OCI-LY3 (cell line): ENCODE measurements around the gene HOXA3.

Experiments used
- H2AFZ ChIP-seq: fragments of 200-600, 300-600 bp; shearing (Covaris generic); 2 replicates; pipeline ENCODE4 v1.6.0; 2014; ENCODE audit warnings: antibody characterized with exemption, low read depth, low read length
- H3K27ac ChIP-seq: fragments of 200-600, 300-600 bp; sonication (generic); 2 replicates; pipeline ENCODE4 v1.5.1; 2014; ENCODE audit warnings: mild to moderate bottlenecking, low read length, moderate library complexity, mixed read lengths
- H3K27me3 ChIP-seq: fragments of 200-600, 300-600 bp; sonication (generic); 2 replicates; pipeline ENCODE4 v1.6.1; 2014; ENCODE audit warnings: low read depth, low read length, mixed read lengths
- H3K36me3 ChIP-seq: fragments of 200-600, 300-600 bp; sonication (generic); replicated peaks from 2 replicates; pipeline ENCODE3; 2014; ENCODE audit warnings: low read depth, low read length, mixed read lengths
- H3K4me1 ChIP-seq: fragments of 300-600, 200-600 bp; sonication (generic); 2 replicates; pipeline ENCODE4 v1.6.1; 2014; ENCODE audit warnings: low read length, mixed read lengths
- H3K4me2 ChIP-seq: fragments of 200-600, 300-600 bp; sonication (generic); 2 replicates; pipeline ENCODE4 v1.6.1; 2014; ENCODE audit warnings: low read length, mixed read lengths
- H3K4me3 ChIP-seq: fragments of 300-600, 200-600 bp; sonication (generic); 2 replicates; pipeline ENCODE4 v1.5.1; 2014; ENCODE audit warnings: antibody characterized with exemption, mild to moderate bottlenecking, low read length, moderate library complexity
- H3K79me2 ChIP-seq: fragments of 300-600, 200-600 bp; shearing (Covaris generic); 2 replicates; pipeline ENCODE4 v1.6.1; 2014; ENCODE audit warnings: mild to moderate bottlenecking, low read length, mixed read lengths
- H3K9ac ChIP-seq: fragments of 300-600, 200-600 bp; shearing (Covaris generic); 2 replicates; pipeline ENCODE4 v1.6.0; 2014; ENCODE audit warnings: mild to moderate bottlenecking, low read length, moderate library complexity
- H3K9me3 ChIP-seq: fragments of 200-600, 300-600 bp; shearing (Covaris generic); 2 replicates; pipeline ENCODE4 v1.6.1; 2014; ENCODE audit warnings: low read length, mixed read lengths; ENCODE audit not compliant: insufficient read depth
- H4K20me1 ChIP-seq: fragments of 200-600, 300-600 bp; sonication (generic); 2 replicates; pipeline ENCODE4 v1.6.1; 2016; ENCODE audit warnings: low read length, mixed read lengths; ENCODE audit not compliant: insufficient read depth
- EZH2phosphoT487 ChIP-seq: fragments of 200-600 bp; shearing (Covaris generic); IDR thresholded peaks from 2 replicates; pipeline ENCODE4 v1.6.1; 2018; ENCODE audit warnings: antibody characterized with exemption, mixed run types, low read depth
- TF ChIP-seq, protein P1 (sequence below): fragments of 200-600, 300-600 bp; sonication (generic); IDR thresholded peaks from 2 replicates; pipeline ENCODE4 v1.5.1; 2014; ENCODE audit warnings: antibody characterized with exemption, low read length, low read depth

HOXA3 gene

DNA sequence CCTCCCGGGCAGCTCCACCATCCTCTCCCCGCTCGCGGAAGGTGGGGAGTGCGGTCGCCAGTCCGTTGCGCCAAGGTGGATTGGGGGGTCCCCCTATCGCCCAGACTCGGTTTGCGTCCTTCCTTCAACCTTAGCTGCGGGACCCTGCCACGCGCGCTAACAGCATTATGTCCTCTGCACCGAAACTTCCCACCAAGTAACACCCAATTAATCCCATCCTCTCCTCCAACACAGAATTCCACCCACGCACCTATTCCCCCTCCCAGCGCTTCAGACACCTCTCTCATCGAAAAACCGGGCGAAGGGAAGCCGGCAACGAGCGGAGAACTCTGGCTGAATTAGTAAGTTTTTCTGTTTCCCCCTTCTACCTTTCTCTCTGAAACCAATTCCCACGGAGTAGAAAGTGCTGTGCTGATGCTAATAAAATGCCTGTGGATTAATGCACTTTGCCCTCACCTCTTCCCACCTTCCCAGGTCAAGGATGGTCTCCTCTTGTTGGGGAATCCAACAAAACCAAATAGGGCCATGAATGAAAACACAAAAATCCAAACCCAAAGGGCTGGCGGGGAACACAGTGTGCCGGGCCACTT is 947 bp downstream of the HOXA3 start:
- H3K4me2 ChIP-seq = peak overlapping the region; percentile 97

GRCh38 chr7:27150568-27151340 is 1.6 kb downstream of the HOXA3 start:
- Histone ChIP-seq H3K9me3 (no peaks in the 10 kb centered on the region), H3K4me3 (peak overlapping the region; percentile 83), H2AFZ (peak overlapping the region; percentile 89), H3K27me3 (no peaks in the 10 kb centered on the region), H3K36me3 (no peaks in the 10 kb centered on the region), H3K27ac (peak overlapping the region; percentile 28), H3K4me2 (peak overlapping the region; percentile 97), H4K20me1 (no peaks in the 10 kb centered on the region), H3K79me2 (peaks cover 12% of the 10 kb centered on the region), H3K4me1 (peaks cover 10% of the 10 kb centered on the region; the same call in 1 of the 2 replicates), H3K9ac (peak overlapping the region; percentile 72)
- no peak for TF ChIP-seq EZH2phosphoT487
- TF ChIP-seq, protein P1, sequence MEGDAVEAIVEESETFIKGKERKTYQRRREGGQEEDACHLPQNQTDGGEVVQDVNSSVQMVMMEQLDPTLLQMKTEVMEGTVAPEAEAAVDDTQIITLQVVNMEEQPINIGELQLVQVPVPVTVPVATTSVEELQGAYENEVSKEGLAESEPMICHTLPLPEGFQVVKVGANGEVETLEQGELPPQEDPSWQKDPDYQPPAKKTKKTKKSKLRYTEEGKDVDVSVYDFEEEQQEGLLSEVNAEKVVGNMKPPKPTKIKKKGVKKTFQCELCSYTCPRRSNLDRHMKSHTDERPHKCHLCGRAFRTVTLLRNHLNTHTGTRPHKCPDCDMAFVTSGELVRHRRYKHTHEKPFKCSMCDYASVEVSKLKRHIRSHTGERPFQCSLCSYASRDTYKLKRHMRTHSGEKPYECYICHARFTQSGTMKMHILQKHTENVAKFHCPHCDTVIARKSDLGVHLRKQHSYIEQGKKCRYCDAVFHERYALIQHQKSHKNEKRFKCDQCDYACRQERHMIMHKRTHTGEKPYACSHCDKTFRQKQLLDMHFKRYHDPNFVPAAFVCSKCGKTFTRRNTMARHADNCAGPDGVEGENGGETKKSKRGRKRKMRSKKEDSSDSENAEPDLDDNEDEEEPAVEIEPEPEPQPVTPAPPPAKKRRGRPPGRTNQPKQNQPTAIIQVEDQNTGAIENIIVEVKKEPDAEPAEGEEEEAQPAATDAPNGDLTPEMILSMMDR = peak; percentile 53

More for the DNA sequence above, 947 bp downstream of the HOXA3 start:
- no peaks in the 10 kb centered on the region for H4K20me1 ChIP-seq
- H3K9ac ChIP-seq = peak overlapping the region; percentile 68
- peaks cover 10% of the 10 kb centered on the region; the same call in 1 of the 2 replicates for H3K4me1 ChIP-seq
- no peak overlapping the region for H3K27ac ChIP-seq
- H3K4me3 ChIP-seq = peak overlapping the region; percentile 83
- peak overlapping the region; percentile 89 for H2AFZ ChIP-seq
- H3K36me3 ChIP-seq = no peaks in the 10 kb centered on the region
- TF ChIP-seq, protein P1 = no peak
- TF ChIP-seq EZH2phosphoT487 = no peak
- H3K79me2 ChIP-seq = peaks cover 12% of the 10 kb centered on the region
- H3K9me3 ChIP-seq = no peaks in the 10 kb centered on the region
- H3K27me3 ChIP-seq = no peaks in the 10 kb centered on the region

GRCh38 chr7:27149842-27150567 is 2.4 kb downstream of the HOXA3 start:
- Histone ChIP-seq H3K27me3 (no peaks in the 10 kb centered on the region), H3K4me3 (peak overlapping the region; percentile 83), H3K9me3 (no peaks in the 10 kb centered on the region), H2AFZ (peak overlapping the region; percentile 43; the same call in 1 of the 2 replicates), H3K4me1 (peaks cover 10% of the 10 kb centered on the region; the same call in 1 of the 2 replicates), H4K20me1 (no peaks in the 10 kb centered on the region), H3K79me2 (peaks cover 12% of the 10 kb centered on the region), H3K4me2 (peak overlapping the region; percentile 97), H3K9ac (peak overlapping the region; percentile 72), H3K27ac (peak overlapping the region; percentile 28), H3K36me3 (no peaks in the 10 kb centered on the region)
- TF ChIP-seq, protein P1 = no peak
- no peak for TF ChIP-seq EZH2phosphoT487
